GM21717 (cell line): Measurements from ENCODE around the gene HOMER1.
"Not testable (repeated sequence)": the region's sequence is repeated elsewhere in the genome, so short reads cannot be mapped to it uniquely, and the experiment has no call there.

ENCODE experiments used
- ATAC-seq: cut with Tn5 transposase; IDR thresholded peaks from one replicate; pipeline ENCODE4 v1.9.1; 2021; ENCODE audit warnings: mild to moderate bottlenecking, moderate library complexity; ENCODE audit not compliant: unreplicated experiment

The HOMER1 gene

GRCh38 chr5:79518718-79519117, 4.8 kb upstream of the HOMER1 start:
- no peak for ATAC-seq

DNA sequence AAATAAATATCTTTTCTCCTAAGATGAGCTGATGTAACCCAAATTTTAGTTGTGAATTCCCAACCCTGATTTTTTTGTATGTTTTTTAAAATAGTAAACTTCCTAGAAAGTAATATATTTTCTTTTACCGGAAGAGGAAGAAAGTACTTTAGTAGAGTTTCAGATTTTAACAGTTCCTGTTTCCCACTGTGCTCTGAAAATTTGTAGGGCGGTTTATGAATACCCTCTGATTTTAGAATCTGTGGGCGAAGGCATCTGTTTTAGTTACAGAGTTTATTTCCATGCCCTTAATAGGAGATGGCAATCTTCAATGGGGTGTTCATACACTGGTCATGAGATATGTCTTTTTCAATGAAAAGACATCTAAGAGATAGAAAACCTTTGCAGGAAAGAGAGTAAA, 3.7 kb upstream of the HOMER1 start:
- no peak for ATAC-seq

GRCh38 chr5:79516986-79517385, 3.1 kb upstream of the HOMER1 start:
- no peak for ATAC-seq

GRCh38 chr5:79516331-79516730, 2.4 kb upstream of the HOMER1 start:
- ATAC-seq, result not testable (repeated sequence)

GRCh38 chr5:79514391-79515105, 614 bp upstream of the HOMER1 start:
- peak; percentile 77 for ATAC-seq

DNA sequence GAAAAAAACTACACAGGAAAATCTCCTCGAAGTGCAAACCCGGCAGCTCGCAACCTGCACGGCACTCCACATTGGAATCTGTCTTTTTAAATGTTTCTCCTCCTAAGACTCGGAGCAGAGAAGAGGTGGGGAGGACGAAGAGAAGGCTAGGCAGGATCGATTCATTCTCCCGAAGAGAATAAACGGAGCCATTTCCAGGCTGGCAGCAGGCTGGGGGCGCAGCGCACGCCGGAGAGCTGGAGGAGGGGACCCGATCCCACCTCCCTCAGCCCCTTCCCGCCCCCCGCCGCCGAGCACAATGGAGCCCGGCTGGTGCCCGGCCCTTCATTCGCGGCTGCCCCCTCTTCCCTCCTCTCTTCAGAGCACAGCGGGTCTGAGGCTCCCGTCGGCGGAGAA, 628 bp downstream of the HOMER1 start:
- peak; percentile 13 for ATAC-seq

DNA sequence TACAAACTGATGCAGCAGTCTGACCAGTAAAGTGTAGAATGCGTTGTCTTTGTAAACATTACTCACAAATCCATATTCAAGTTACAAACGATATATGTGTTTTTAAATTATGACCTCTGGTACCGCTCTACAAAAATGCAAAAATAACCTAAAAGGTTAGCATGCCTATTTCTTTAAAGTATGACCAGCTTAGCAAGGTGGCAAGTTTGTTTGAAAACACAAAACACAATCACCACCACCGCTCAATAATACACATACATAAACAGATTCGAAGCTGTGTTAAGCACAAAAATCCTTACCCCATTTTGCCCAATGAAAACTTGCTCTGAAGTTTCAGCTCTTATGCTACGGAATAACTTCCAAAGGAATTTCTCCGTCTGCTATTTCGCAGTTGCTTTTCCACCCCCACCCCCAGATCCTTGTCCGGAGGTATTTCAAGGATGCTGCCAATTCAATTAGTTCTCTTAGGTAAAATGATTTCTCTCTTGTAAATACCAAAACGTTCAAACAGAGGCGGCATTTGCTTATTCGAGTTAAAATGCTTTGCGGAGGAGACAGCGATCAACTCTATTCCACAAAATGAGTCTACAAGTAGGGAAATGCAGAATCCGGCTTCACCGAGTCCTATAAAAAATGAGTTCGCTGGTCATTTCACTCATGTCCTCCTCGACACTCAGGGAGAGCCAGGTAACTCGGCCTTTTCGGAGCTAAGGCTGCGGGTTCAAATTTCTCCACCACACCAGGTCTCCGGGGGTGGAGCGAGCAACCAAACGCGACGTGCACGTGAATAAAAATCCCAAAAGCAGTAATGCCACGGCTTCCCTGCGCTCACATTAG, 1.2 kb downstream of the HOMER1 start:
- ATAC-seq, result no peak

DNA sequence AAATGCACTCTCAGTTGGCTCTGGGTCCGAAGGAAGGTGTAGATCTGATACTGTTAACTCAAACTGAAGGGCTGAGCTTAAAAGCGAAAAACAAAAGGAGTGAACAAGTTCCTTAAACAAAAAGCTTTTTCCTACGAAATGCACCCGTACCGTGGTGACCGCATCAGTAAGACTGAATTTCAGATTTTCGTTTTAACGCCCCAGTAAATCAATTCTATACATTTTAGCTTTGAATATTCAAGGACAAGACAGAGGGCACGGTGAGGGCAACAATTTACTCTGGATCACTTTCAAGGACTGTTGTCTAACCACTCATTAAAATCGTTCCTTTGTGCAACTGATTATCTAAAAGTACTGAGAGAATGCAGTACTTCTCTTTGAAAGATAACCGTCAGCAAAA, 1.9 kb downstream of the HOMER1 start:
- no peak for ATAC-seq

GRCh38 chr5:79510638-79511037, 3.3 kb downstream of the HOMER1 start:
- no peak for ATAC-seq

GRCh38 chr5:79509244-79509885, 4.6 kb downstream of the HOMER1 start:
- no peak for ATAC-seq

DNA sequence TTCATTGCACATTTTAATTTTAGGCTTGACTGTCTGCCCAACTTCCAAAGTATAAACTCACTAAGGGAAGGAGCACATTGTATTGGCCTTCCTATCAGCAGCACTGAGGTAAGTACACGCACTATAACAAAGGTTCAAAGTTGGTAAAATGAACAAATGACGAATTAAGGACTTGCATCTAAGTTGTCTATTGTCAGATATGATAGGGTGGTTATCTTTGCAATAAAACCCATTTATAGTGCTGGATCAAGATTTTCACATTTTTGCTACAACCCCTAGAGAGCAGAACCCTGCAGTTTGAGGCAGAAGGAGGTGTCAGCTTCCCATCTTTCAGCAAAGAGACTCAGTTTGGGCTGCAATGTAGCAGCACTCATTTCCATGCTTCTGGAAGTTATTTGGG, 5.1 kb downstream of the HOMER1 start:
- no peak for ATAC-seq

DNA sequence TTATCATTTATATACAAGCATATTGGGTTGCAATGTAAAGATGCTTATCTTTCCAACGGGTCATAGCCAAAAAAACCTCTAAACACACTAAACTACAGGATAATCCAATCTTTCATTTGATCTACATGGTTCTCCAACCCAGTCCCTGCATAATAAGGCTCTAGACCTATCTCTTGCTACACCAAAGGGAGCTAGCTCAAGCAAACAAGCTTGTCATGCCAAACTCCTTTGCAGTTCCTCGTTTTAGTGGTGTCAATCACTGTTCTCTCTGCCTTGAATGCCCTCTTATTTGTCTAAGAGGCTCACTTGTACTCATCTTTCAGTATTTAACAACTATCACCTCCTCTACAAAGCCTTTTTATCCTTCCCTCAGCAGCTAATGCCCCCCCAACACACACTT, 5.6 kb downstream of the HOMER1 start:
- no peak for ATAC-seq

DNA sequence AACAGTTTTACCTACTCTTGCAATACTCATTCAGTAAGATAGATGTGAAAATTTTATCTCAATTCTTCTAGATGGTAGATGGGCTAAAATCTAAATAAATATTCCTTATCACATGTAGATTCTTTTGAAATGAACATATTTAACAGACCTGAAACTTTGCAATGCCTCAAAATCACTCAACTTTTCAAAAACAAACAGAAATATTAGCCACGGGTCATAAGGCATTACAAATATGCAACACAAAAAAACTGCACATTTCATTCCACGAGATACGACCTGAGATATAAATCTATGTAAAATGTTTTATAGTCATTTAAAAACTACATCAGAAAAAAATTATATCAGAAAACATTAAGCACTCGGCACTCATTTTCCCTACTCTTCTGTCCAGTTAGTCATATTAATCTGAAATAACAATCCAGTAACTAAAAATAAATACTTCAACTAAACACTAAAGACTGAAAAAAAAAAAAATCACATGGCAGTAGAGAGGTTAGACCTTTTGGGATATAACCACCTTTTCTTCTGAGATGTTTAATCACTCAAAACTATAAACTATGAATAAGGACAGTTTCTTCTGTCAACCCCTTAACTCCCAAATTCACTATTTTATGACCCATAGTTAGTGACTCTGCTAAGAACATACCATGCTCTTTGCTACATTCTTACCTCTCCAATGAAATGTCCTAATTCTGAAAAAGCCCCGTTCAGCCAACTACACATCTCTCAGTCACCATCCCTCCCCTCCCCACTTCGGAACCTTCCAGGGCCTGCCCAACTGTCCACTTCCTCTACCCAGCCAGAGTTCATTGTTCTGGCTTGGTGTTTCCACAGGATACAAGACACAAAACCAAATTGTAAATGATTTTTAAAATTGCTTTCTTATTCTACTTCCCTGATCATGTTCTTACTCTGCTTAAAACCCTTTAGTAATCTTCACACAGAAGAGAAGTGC, 6.4 kb downstream of the HOMER1 start:
- ATAC-seq, result no peak

GRCh38 chr5:79505138-79505537, 8.8 kb downstream of the HOMER1 start:
- no peak for ATAC-seq

DNA sequence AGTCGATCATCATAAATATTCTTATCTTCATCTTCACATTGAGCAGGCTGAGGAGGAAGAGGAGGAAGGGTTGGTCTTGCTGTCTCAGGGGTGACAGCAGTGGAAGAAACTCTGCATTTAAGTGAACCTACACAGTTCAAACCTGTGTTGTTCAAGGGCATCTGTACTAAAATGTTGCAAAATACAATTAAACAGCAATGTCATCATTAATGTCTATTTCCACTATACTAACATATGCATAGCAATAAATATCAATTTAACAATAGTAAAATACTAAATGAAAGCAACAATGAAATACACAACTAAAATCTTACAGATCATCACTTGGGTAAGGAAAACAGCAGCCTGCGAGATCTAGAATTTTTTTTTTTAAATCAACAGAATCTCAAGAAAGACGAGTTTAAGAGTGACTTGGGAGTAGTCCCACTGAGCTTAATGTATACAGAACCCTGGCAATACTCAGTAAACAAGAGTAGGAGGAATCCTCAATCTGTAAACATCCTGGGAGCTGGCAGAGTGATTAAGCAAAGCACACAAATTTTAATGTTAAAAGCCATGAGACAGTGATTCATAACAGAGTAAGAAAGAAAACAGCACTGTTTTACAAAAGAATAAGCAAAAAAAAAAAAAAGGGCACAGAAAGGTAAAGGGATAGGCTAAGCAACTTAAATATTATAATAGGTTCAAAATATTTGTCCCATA, 10.0 kb downstream of the HOMER1 start:
- ATAC-seq, result no peak

DNA sequence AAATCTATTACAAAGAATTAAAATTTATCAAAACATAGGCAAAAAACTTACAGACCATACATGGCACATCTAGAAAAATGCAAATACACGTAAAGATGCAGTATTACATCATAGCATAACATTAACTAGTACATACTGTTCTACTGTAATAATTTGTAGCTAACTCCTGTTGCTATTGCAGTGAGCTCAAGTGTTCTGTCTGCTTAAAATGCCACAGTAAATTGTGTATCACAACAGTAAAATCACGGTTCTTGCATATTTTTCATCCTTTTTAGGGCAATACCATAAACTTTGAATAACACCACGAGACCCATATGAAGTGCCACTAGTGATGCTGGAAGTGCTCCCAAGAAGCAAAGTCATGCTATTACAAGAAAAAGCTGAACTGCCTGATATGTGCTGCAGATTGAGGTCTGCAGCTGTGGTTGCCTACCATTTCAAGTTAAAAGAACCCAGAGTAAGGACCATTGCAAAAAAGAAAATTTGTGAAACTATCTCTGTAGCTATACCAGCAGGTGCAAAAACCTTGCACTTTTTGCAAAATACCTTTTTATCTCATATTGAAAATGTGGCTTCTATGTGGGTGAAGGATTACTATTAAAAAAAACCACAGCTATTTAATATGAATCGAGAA, 14.2 kb downstream of the HOMER1 start:
- no peak for ATAC-seq

DNA sequence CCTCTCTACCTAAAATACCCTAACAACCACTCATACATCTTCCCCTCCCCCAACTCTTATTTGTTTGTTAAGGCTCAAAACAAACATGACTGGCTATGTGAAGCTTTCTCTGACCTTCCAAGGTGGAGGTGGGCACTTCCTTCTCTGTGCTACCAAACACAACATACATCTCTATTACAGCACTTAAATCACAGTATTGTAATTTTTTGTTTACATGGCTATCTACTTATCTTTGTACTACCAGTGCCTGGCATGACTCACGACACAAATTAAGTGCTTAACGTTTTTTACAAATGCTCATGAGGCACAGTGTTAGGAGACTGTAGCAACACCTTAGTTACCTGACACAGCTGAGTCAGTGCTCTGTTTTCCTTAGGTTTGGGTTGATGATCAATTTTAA, 18.6 kb downstream of the HOMER1 start:
- ATAC-seq, result no peak

- no peak for ATAC-seq
These were observed 20.2 kb downstream of the HOMER1 start for GRCh38 chr5:79493596-79494345.
